Caco-2 (cell line): ENCODE data around the gene C1orf226. TPM values are rescaled to one million over a fixed set of nuclear protein-coding genes. Genes with fewer than 3 reads are reported as not detected.

Experiments
- BruUV-seq: library from RNA; stranded (reverse); fragments of 400-500 nt; replicated peaks from 2 replicates; lab custom pipeline; 2021; lab: Mats Ljungman, UMichigan
- CTCF ChIA-PET: fragments of 300-600 bp; sonication (Branson Sonifier 250); formaldehyde crosslinking; loops from one replicate; lab custom pipeline; 2022; ENCODE audit warnings: antibody characterized with exemption; lab: Charles Lee
- POLR2A ChIA-PET: fragments of 300-600 bp; sonication (Branson Sonifier 250); formaldehyde crosslinking; loops from one replicate; lab custom pipeline; 2022; ENCODE audit warnings: antibody characterized with exemption; lab: Charles Lee
- DNase-seq, 2 experiments: peaks; one replicate each; pipeline versions ENCODE4 v3.0.0 to v3.0.0-alpha.2; 2020 to 2022
- H3K27me3 ChIP-seq: replicated peaks from 2 replicates; pipeline ENCODE4 v1.6.0; 2011; ENCODE audit warnings: low read length; ENCODE audit not compliant: control insufficient read depth, insufficient read depth
- H3K36me3 ChIP-seq: 2 replicates; pipeline ENCODE4 v1.5.1; 2011; ENCODE audit warnings: low read length; ENCODE audit not compliant: control insufficient read depth, insufficient read depth
- H3K4me1 ChIP-seq: fragments of 250-450 bp; sonication (Bioruptor Pico); 2 replicates; pipeline ENCODE4 v1.5.1; 2020; ENCODE audit warnings: mild to moderate bottlenecking
- H3K4me3 ChIP-seq: 2 replicates; pipeline ENCODE4 v1.5.1; 2011; ENCODE audit warnings: low read depth, mild to moderate bottlenecking, control low read depth, low read length
- H3K9me3 ChIP-seq: fragments of 250-450 bp; sonication (Bioruptor Pico); 2 replicates; pipeline ENCODE4 v1.5.1; 2020; ENCODE audit warnings: mild to moderate bottlenecking, moderate library complexity
- H3K27ac Mint-ChIP-seq: one replicate; pipeline ENCODE4 v1.8.0; 2022; ENCODE audit warnings: mixed read lengths; ENCODE audit not compliant: unreplicated experiment
- H3K27me3 Mint-ChIP-seq: one replicate; pipeline ENCODE4 v1.8.0; 2022; ENCODE audit warnings: mixed read lengths; ENCODE audit not compliant: insufficient read depth, unreplicated experiment
- H3K36me3 Mint-ChIP-seq: one replicate; pipeline ENCODE4 v1.8.0; 2022; ENCODE audit warnings: mild to moderate bottlenecking, mixed read lengths; ENCODE audit not compliant: insufficient read depth, unreplicated experiment
- H3K4me1 Mint-ChIP-seq: one replicate; pipeline ENCODE4 v1.8.0; 2022; ENCODE audit warnings: low read depth, mixed read lengths; ENCODE audit not compliant: unreplicated experiment
- H3K4me3 Mint-ChIP-seq: one replicate; pipeline ENCODE4 v1.8.0; 2022; ENCODE audit warnings: mild to moderate bottlenecking, moderate library complexity, mixed read lengths; ENCODE audit not compliant: unreplicated experiment
- H3K9me3 Mint-ChIP-seq: one replicate; pipeline ENCODE4 v1.8.0; 2022; ENCODE audit warnings: mixed read lengths; ENCODE audit not compliant: unreplicated experiment
- intact Hi-C: fragments of 100-400 bp; cut with micrococcal nuclease; formaldehyde crosslinking; loops from one replicate; pipeline ENCODE4 v1.10.0; 2022; ENCODE audit not compliant: unreplicated experiment
- total RNA-seq: library from RNA; stranded (reverse); gene quantifications from 2 replicates; pipeline ENCODE4 v1.2.3, GENCODE V29; 2022
- TF ChIP-seq, protein P1 (sequence below), 2 experiments: fragments of 200-600 bp in 1 of 2; IDR thresholded peaks; 1 replicate in 1 of 2; 2 replicates in 1 of 2; pipeline versions ENCODE4 v1.5.1 to v1.8.0; 2011 to 2022; ENCODE audit warnings: antibody characterized with exemption in 1 of 2, control low read depth in 1 of 2, inconsistent platforms in 1 of 2, low read depth in 1 of 2, low read length in 1 of 2, mild to moderate bottlenecking in 1 of 2, moderate library complexity in 1 of 2; ENCODE audit not compliant: insufficient read depth in 1 of 2, severe bottlenecking in 1 of 2, unreplicated experiment in 1 of 2

C1orf226 gene
- total RNA-seq, 1 experiment from 2014 or later: 7.3 TPM

DNA sequence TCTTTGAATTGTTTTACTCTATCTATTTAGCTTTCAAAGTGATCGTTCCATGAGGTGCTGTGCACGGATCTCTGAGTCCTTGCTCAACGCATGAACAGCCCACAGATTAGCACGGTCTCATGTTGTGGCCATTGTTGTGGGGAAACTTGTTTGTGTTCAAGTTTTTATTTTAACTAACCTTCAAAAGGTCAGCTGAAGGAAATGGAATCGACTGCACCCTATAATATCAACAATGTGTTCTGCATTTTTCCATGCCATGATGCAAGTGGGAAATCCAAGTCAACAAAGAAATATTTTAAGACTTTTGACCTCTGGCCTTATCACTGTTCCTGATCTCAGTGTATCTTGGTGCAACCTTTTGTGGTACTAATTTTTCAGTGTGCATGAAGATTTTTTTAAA, 24.3 kb downstream of the C1orf226 start:
- TF ChIP-seq, protein P1, sequence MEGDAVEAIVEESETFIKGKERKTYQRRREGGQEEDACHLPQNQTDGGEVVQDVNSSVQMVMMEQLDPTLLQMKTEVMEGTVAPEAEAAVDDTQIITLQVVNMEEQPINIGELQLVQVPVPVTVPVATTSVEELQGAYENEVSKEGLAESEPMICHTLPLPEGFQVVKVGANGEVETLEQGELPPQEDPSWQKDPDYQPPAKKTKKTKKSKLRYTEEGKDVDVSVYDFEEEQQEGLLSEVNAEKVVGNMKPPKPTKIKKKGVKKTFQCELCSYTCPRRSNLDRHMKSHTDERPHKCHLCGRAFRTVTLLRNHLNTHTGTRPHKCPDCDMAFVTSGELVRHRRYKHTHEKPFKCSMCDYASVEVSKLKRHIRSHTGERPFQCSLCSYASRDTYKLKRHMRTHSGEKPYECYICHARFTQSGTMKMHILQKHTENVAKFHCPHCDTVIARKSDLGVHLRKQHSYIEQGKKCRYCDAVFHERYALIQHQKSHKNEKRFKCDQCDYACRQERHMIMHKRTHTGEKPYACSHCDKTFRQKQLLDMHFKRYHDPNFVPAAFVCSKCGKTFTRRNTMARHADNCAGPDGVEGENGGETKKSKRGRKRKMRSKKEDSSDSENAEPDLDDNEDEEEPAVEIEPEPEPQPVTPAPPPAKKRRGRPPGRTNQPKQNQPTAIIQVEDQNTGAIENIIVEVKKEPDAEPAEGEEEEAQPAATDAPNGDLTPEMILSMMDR (IDR thresholded peaks at IDR 0.05; ENCODE audit: insufficient read depth in 1 of 2, low read depth in 1 of 2, low read length in 1 of 2, severe bottlenecking in 1 of 2, unreplicated experiment in 1 of 2): no peak
- H3K9me3 ChIP-seq: no peaks in the 10 kb centered on the region
- Mint-ChIP-seq H3K36me3 (peaks cover 10% of the 10 kb centered on the region), H3K27me3 (no peaks in the 10 kb centered on the region), H3K4me3 (no peak overlapping the region), H3K9me3 (no peaks in the 10 kb centered on the region), H3K27ac (no peak overlapping the region), H3K4me1 (no peaks in the 10 kb centered on the region)
- POLR2A ChIA-PET: no interaction called here
- no peaks in the 10 kb centered on the region for H3K4me1 ChIP-seq
- intact Hi-C loops: no loop called here
- BruUV-seq: no TSS peak
- H3K27me3 ChIP-seq: no peaks in the 10 kb centered on the region
- no peaks in the 10 kb centered on the region for H3K36me3 ChIP-seq
- CTCF ChIA-PET: no interaction called here
- no peak for DNase-seq
- no peak overlapping the region for H3K4me3 ChIP-seq

DNA sequence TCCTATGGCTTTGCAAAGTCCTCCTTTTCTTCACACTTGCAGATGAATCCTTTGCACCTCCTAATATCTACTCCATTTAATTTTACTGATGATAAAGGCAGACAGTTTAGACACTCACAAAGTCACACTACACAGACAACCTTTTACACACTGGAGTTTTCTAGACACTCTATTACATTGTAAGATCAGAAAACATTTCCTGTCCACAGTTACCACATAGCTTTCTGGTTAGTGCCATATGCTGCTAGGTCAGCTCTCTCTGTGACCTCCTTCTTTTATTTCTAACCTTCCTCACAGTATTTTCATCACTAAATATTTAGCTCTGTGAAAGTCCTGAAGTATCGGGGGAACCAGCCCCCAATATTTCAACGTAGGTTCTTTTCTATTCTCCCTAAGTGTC, 25.3 kb downstream of the C1orf226 start:
- Histone ChIP-seq H3K36me3 (no peaks in the 10 kb centered on the region), H3K9me3 (no peaks in the 10 kb centered on the region), H3K27me3 (no peaks in the 10 kb centered on the region), H3K4me1 (no peaks in the 10 kb centered on the region), H3K4me3 (no peak overlapping the region)
- Mint-ChIP-seq H3K27me3 (no peaks in the 10 kb centered on the region), H3K4me1 (no peaks in the 10 kb centered on the region), H3K4me3 (no peak overlapping the region), H3K36me3 (peaks cover 10% of the 10 kb centered on the region), H3K27ac (no peak overlapping the region), H3K9me3 (no peaks in the 10 kb centered on the region)
- TF ChIP-seq, protein P1 (IDR thresholded peaks at IDR 0.05; ENCODE audit: insufficient read depth in 1 of 2, low read depth in 1 of 2, low read length in 1 of 2, severe bottlenecking in 1 of 2, unreplicated experiment in 1 of 2): no peak
- BruUV-seq: no TSS peak
- POLR2A ChIA-PET: no interaction called here
- intact Hi-C loops: no loop called here
- CTCF ChIA-PET: no interaction called here
- DNase-seq: no peak

DNA sequence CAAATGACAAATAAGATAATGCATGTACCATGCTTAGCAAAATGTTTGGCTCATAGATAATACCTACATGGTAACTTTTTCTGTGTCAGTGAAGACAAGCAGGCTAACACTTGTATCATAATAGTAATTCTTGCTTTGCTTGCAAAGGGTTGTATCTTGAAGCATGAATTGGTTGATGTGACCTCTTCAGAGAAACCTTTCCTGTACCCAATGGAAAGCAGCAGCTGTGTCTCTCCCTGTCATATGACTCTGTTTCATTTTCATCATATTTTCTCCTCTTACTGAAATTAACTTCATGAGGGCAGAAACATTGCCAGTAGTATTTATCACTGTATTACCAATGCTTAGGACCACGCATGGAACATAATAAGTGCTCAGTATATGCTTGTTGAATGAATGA, 26.0 kb downstream of the C1orf226 start:
- H3K4me3 Mint-ChIP-seq: no peak overlapping the region
- Histone ChIP-seq H3K27me3 (no peaks in the 10 kb centered on the region), H3K4me3 (no peak overlapping the region), H3K4me1 (no peaks in the 10 kb centered on the region), H3K9me3 (no peaks in the 10 kb centered on the region), H3K36me3 (no peaks in the 10 kb centered on the region)
- H3K4me1 Mint-ChIP-seq: no peaks in the 10 kb centered on the region
- intact Hi-C loops: no loop called here
- ChIA-PET POLR2A (interaction anchor here (0.6 kb wide), 1 partner anchor 18 kb away, joined by 3 read pairs; no protein-coding TSS in a partner anchor), CTCF (no interaction called here)
- no peak for DNase-seq
- no peak overlapping the region for H3K27ac Mint-ChIP-seq
- no peaks in the 10 kb centered on the region for H3K27me3 Mint-ChIP-seq
- no TSS peak for BruUV-seq
- H3K9me3 Mint-ChIP-seq: no peaks in the 10 kb centered on the region
- TF ChIP-seq, protein P1 (IDR thresholded peaks at IDR 0.05; ENCODE audit: insufficient read depth in 1 of 2, low read depth in 1 of 2, low read length in 1 of 2, severe bottlenecking in 1 of 2, unreplicated experiment in 1 of 2): no peak
- peaks cover 10% of the 10 kb centered on the region for H3K36me3 Mint-ChIP-seq
